GM12872 (cell line): ENCODE data around the gene YPEL3.

ENCODE experiments used
- CTCF ChIP-seq: IDR thresholded peaks from 3 replicates; pipeline ENCODE4 v1.5.1; 2011; ENCODE audit warnings: low read depth, mild to moderate bottlenecking, low read length, moderate library complexity; ENCODE audit not compliant: insufficient read depth

YPEL3 gene

DNA sequence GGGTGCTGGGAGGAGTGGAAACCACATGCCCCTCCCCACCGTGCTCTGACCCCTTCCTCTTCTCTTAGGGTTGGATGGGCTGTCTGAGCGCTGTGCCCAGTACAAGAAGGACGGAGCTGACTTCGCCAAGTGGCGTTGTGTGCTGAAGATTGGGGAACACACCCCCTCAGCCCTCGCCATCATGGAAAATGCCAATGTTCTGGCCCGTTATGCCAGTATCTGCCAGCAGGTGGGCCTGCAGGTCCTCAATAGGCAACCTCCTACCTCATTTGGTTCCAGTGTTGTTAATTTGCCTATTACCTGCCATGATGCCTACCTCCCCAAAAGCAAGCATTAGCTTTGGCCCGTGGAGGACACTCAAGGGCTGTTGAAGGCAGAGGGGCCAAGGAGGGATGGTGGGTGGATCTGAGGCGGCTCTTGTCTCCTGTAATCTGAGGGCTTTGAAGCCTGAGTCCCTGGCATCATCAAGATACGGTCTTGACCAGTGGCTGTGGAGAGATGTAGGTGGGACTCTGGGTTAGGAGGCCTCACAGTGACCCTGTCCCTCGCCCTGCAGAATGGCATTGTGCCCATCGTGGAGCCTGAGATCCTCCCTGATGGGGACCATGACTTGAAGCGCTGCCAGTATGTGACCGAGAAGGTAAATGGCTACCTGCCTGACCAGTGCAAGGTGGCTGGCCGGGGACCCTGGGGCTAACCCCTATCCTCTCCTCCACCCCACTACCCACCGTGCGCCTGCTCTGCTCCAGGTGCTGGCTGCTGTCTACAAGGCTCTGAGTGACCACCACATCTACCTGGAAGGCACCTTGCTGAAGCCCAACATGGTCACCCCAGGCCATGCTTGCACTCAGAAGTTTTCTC, 27.0 kb downstream of the YPEL3 start:
- peak; percentile 65 for TF ChIP-seq CTCF

DNA sequence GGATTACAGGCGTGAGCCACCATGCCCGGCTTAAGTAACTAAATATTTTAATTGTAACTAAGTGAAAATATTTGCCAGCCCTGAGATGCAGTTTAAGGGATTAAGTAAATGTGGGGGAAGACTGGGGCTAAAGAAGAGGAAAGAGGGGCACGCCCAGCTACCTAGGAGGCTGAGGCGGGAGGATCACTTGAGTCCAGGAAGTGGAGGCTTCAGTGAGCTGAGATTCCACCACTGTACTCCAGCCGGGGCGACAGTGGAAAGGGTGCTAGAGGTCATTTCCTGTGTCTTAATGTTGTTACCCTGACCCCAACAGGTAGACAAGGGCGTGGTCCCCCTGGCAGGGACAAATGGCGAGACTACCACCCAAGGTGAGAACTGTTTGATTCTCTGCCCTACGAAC, 27.7 kb downstream of the YPEL3 start:
- no peak for TF ChIP-seq CTCF

DNA sequence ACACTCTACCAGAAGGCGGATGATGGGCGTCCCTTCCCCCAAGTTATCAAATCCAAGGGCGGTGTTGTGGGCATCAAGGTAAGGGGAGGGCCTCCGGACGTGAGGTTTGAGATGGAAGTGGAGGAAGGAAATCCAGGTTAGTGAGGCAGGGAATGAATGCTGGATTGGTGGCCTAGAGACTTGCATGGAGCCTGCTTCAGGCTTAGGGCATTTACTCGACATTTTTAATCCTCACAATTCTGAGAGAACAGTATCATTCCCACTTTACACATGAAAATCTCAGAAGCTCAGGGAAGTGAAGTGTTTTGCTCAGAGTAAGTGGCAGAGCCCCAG, 28.5 kb downstream of the YPEL3 start:
- TF ChIP-seq CTCF = no peak

DNA sequence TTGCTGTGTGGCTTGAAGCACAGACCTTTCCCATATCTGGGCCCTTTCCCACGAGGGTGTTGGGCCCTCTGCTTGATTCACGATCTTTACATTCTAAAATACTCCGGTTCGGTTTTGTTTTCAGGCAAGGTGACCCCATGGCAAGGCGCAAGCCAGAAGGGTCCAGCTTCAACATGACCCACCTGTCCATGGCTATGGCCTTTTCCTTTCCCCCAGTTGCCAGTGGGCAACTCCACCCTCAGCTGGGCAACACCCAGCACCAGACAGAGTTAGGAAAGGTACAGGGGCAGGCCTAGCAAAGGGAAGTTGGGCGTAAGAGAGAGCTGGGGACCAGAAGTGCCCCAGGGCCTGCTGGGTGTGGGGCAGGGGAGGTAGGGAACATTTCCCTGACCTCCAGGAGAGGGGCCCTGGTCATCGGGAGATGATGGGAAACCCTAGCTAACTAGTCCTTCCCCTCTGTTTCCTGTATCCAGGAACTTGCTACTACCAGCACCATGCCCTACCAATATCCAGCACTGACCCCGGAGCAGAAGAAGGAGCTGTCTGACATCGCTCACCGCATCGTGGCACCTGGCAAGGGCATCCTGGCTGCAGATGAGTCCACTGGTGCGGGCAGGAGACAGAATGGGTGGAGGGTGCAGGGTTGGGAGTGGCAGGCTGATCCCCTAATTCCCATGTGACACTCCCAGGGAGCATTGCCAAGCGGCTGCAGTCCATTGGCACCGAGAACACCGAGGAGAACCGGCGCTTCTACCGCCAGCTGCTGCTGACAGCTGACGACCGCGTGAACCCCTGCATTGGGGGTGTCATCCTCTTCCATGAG, 29.0 kb downstream of the YPEL3 start:
- TF ChIP-seq CTCF = no peak

- no peak for TF ChIP-seq CTCF
Observed at GRCh38 chr16:30065943-30066760, 29.9 kb downstream of the YPEL3 start.

DNA sequence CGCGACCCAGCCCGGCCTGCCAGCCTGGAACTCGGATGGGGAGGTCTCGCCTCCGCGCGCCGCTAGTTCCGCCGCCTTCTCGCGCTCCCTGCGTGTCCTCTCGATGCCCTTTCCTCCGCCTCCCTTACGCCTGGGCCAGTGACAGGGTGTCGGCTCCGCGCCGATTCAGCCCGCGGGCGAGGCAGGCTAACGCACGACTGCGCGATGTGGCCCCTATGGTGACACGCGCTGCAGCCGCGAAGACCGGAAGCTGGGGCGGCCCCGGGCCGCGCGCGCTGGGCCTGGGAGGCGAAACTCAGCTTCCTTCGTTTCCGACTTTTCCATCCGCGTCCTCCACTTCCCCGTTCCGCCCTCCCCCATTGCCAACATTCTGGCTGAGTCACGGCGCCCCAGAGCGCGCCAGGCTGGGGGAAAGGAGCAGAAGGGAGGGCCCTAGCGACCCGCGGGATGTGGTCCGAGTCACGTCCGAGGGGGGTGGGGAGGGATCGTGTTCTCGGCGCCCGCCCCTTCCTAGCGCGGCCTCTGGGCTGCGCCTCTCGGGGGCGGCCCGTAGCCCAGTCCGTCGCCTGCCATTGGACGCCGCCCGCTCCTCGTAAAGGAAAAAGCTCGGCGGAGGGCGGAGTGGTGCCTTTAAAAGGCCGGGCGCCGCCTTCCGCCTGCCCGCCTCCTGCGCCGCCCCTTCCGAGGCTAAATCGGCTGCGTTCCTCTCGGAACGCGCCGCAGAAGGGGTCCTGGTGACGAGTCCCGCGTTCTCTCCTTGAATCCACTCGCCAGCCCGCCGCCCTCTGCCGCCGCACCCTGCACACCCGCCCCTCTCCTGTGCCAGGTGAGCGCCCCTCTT, 30.7 kb downstream of the YPEL3 start, which contains the start of gene ALDOA:
Gene ALDOA, plus strand, starts transcription at position 659 of the 841 bp plus-strand sequence. CDS start 1,138 bp downstream, outside the sequence.
- no peak for TF ChIP-seq CTCF
